CD14-positive monocyte (primary cell): ENCODE data around the gene VSTM4. TPM values are rescaled to one million over a fixed set of nuclear protein-coding genes. Genes with fewer than 3 reads are reported as not detected.

Experiments
- DNase-seq, 3 donors: peaks; one replicate each; pipeline ENCODE4 v3.0.0-alpha.2; 2011 to 2022
- H2AFZ ChIP-seq: 2 replicates; pipeline ENCODE4 v1.6.0; 2012; ENCODE audit warnings: mild to moderate bottlenecking, low read depth, low read length, inconsistent platforms; ENCODE audit not compliant: insufficient read depth, poor library complexity, severe bottlenecking
- H3K27ac ChIP-seq, 2 donors: 1 replicate in 1 of 2; 2 replicates in 1 of 2; pipeline ENCODE4 v1.5.1; 2012 to 2013; ENCODE audit warnings: low read length in 2 of 2, control low read depth in 1 of 2, inconsistent platforms in 1 of 2, low read depth in 1 of 2, mild to moderate bottlenecking in 1 of 2
- H3K27me3 ChIP-seq, 2 donors: one replicate each; pipeline versions ENCODE4 v1.6.0 to v1.6.1; 2011 to 2013; ENCODE audit warnings: low read length in 2 of 2; ENCODE audit not compliant: control insufficient read depth in 2 of 2, insufficient read depth in 2 of 2
- H3K36me3 ChIP-seq, 2 donors: replicated peaks in 1 of 2; 1 replicate in 1 of 2; 2 replicates in 1 of 2; pipeline versions ENCODE4 v1.5.1 to v1.6.1; 2012 to 2013; ENCODE audit warnings: low read length in 2 of 2, control low read depth in 1 of 2, inconsistent platforms in 1 of 2, mild to moderate bottlenecking in 1 of 2; ENCODE audit not compliant: insufficient read depth in 2 of 2, control insufficient read depth in 1 of 2
- H3K4me1 ChIP-seq, 2 donors: 1 replicate in 1 of 2; 2 replicates in 1 of 2; pipeline versions ENCODE4 v1.5.1 to v1.6.1; 2012 to 2013; ENCODE audit warnings: low read length in 2 of 2, control low read depth in 1 of 2, inconsistent platforms in 1 of 2, mild to moderate bottlenecking in 1 of 2, moderate library complexity in 1 of 2; ENCODE audit not compliant: insufficient read depth in 2 of 2, control insufficient read depth in 1 of 2
- H3K4me2 ChIP-seq: replicated peaks from 2 replicates; pipeline ENCODE3; 2012; ENCODE audit warnings: low read length, moderate library complexity, mild to moderate bottlenecking; ENCODE audit not compliant: poor library complexity, severe bottlenecking; ENCODE audit errors: extremely low read depth
- H3K4me3 ChIP-seq, 3 experiments: fragments of 200-600 bp in 1 of 3; sonication (generic) in 1 of 3; replicated peaks in 1 of 3; 1 replicate in 2 of 3; 2 replicates in 1 of 3; pipeline ENCODE4 v1.5.1; 2011 to 2013; ENCODE audit warnings: low read length in 3 of 3, mild to moderate bottlenecking in 3 of 3, control low read depth in 2 of 3, low read depth in 2 of 3, inconsistent platforms in 1 of 3, moderate library complexity in 1 of 3
- H3K79me2 ChIP-seq: 2 replicates; pipeline ENCODE4 v1.6.0; 2012; ENCODE audit warnings: mild to moderate bottlenecking, control low read depth, inconsistent platforms, low read length, moderate library complexity; ENCODE audit not compliant: insufficient read depth
- H3K9ac ChIP-seq: 2 replicates; pipeline ENCODE4 v1.6.0; 2017; ENCODE audit warnings: low read length, mild to moderate bottlenecking; ENCODE audit not compliant: insufficient read depth, poor library complexity, severe bottlenecking
- H3K9me3 ChIP-seq, 2 donors: replicated peaks in 1 of 2; 1 replicate in 1 of 2; 2 replicates in 1 of 2; pipeline versions ENCODE4 v1.5.1 to v1.6.1; 2012 to 2013; ENCODE audit warnings: low read length in 2 of 2, control low read depth in 1 of 2; ENCODE audit not compliant: control insufficient read depth in 1 of 2, insufficient read depth in 1 of 2
- H4K20me1 ChIP-seq: 2 replicates; pipeline ENCODE4 v1.6.0; 2012; ENCODE audit warnings: mild to moderate bottlenecking, low read length, control low read depth, moderate library complexity; ENCODE audit not compliant: insufficient read depth
- H3K27ac Mint-ChIP-seq, 7 donors: one replicate each; pipeline ENCODE4 v1.8.0; 2020; ENCODE audit warnings: mild to moderate bottlenecking in 7 of 7, mixed read lengths in 7 of 7, moderate library complexity in 6 of 7, inconsistent platforms in 2 of 7
- H3K27me3 Mint-ChIP-seq, 3 donors: one replicate each; pipeline ENCODE4 v1.8.0; 2021 to 2022; ENCODE audit warnings: low read depth in 3 of 3, mild to moderate bottlenecking in 3 of 3, mixed read lengths in 3 of 3, moderate library complexity in 3 of 3, inconsistent platforms in 1 of 3
- H3K36me3 Mint-ChIP-seq, 2 donors: one replicate each; pipeline ENCODE4 v1.8.0; 2020; ENCODE audit warnings: mixed read lengths in 2 of 2, inconsistent platforms in 1 of 2, mild to moderate bottlenecking in 1 of 2
- H3K4me1 Mint-ChIP-seq: one replicate; pipeline ENCODE4 v1.8.0; 2020; ENCODE audit warnings: mild to moderate bottlenecking, mixed read lengths
- H3K4me3 Mint-ChIP-seq, 2 donors: one replicate each; pipeline ENCODE4 v1.8.0; 2020; ENCODE audit warnings: mild to moderate bottlenecking in 2 of 2, mixed read lengths in 2 of 2, moderate library complexity in 1 of 2
- H3K9me3 Mint-ChIP-seq, 7 donors: one replicate each; pipeline ENCODE4 v1.8.0; 2020 to 2022; ENCODE audit warnings: mixed read lengths in 7 of 7, mild to moderate bottlenecking in 6 of 7, moderate library complexity in 6 of 7, inconsistent platforms in 2 of 7
- CTCF ChIP-seq: fragments of 200-600 bp; IDR thresholded peaks from one replicate; pipeline ENCODE4 v1.8.0; 2022; ENCODE audit warnings: antibody characterized with exemption, mild to moderate bottlenecking
- WGBS: methylation state at CpG from one replicate; pipeline ENCODE4 v1.1.5; 2013; ENCODE audit warnings: missing lambda C conversion rate; ENCODE audit not compliant: insufficient coverage; 5-methylcytosine and 5-hydroxymethylcytosine counted together
- intact Hi-C, 2 donors: fragments of 100-400 bp; cut with micrococcal nuclease; formaldehyde crosslinking; loops; one replicate each; pipeline versions ENCODE4 v1.15.0 to v1.15.1; 2023
- polyA plus RNA-seq, 3 donors: library from polyadenylated mRNA; depleted of rRNA in 1 of 3; unstranded in 2 of 3; stranded (reverse) in 1 of 3; fragments of 300-500 nt in 2 of 3; fragments of >200 nt in 1 of 3; fragmentation: Illumina TruSeq in 2 of 3; gene quantifications; 1 replicate in 2 of 3; 2 replicates in 1 of 3; pipeline ENCODE4 v1.2.3, GENCODE V29; 2012 to 2021

Gene VSTM4
- polyA plus RNA-seq, 3 donors, result not detected

GRCh38 chr10:49116509-49117375, 1.4 kb upstream of the VSTM4 start:
- 93% methylated on average over 3 of the region's 5 CpGs for WGBS
- H3K4me1 Mint-ChIP-seq, result peaks cover 19% of the 10 kb centered on the region
- H3K36me3 ChIP-seq, result no peaks in the 10 kb centered on the region

More at GRCh38 chr10:49116509-49117375, 1.4 kb upstream of the VSTM4 start:
- H3K27ac Mint-ChIP-seq, result no peak overlapping the region
- Histone ChIP-seq H3K4me3 (no peak overlapping the region), H3K27me3 (peaks cover 2 to 22% of the 10 kb centered on the region in 2 donors), H3K27ac (no peak overlapping the region), H3K79me2 (no peaks in the 10 kb centered on the region), H3K4me1 (no peaks in the 10 kb centered on the region), H3K9ac (no peak overlapping the region), H3K9me3 (no peaks in the 10 kb centered on the region), H3K4me2 (no peak overlapping the region), H2AFZ (no peak overlapping the region), H4K20me1 (no peaks in the 10 kb centered on the region)
- TF ChIP-seq CTCF, result no peak
- no peak for DNase-seq
- H3K4me3 Mint-ChIP-seq, result no peak overlapping the region
- no peaks in the 10 kb centered on the region for H3K9me3 Mint-ChIP-seq
- intact Hi-C loops, result no loop called here
- peaks cover 22 to 27% (median 24%) of the 10 kb centered on the region in 3 donors for H3K27me3 Mint-ChIP-seq
- no peaks in the 10 kb centered on the region for H3K36me3 Mint-ChIP-seq
